ENCODE measurements around the gene ANKS1A. TPM values are rescaled to one million over a fixed set of nuclear protein-coding genes. Genes with fewer than 3 reads are reported as not detected.

ANKS1A gene
- total RNA-seq, 1 donor from 2014 or later: 17.0 TPM

DNA sequence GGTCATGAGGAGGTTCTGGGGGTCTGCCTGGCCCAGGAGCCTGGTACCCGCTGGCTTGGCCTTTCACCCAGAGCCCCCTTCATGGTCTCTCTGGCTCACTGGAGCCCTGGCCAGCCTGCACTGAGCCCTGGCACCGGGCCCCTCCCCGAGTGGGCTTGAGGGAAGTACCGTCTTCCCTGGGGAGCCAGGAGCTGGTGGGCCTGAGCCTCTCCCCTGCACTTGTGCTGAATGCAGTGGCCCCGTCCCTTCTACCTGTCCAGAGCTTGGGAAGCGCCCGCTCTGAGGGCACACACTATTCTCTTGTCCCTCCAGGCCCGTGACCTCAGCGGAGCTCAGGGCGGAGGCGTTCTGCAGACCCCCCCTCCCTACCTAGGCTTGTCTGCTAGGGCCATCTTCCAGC, 189.8 kb downstream of the ANKS1A start:
- Histone ChIP-seq H3K36me3 (no peaks in the 10 kb centered on the region), H3K27ac (no peak overlapping the region), H3F3A (ENCODE audit: low read depth) (no peaks in the 10 kb centered on the region), H2AFZ (replicated peaks) (no peak overlapping the region), H3K27me3 (no peaks in the 10 kb centered on the region), H3K9ac (no peak overlapping the region), H3K4me1 (no peaks in the 10 kb centered on the region), H3K4me2 (no peak overlapping the region), H3K79me2 (ENCODE audit: low read depth) (no peaks in the 10 kb centered on the region), H4K20me1 (ENCODE audit: low read depth) (no peaks in the 10 kb centered on the region), H3K9me3 (ENCODE audit: low read depth) (no peaks in the 10 kb centered on the region), H3K4me3 (no peak overlapping the region)
- DNase-seq (ENCODE audit: low spot score): no peak
- TF ChIP-seq EZH2phosphoT487 (IDR thresholded peaks at IDR 0.05) (no peak), EZH2 (IDR thresholded peaks at IDR 0.05) (no peak)
- TF ChIP-seq, protein P1, sequence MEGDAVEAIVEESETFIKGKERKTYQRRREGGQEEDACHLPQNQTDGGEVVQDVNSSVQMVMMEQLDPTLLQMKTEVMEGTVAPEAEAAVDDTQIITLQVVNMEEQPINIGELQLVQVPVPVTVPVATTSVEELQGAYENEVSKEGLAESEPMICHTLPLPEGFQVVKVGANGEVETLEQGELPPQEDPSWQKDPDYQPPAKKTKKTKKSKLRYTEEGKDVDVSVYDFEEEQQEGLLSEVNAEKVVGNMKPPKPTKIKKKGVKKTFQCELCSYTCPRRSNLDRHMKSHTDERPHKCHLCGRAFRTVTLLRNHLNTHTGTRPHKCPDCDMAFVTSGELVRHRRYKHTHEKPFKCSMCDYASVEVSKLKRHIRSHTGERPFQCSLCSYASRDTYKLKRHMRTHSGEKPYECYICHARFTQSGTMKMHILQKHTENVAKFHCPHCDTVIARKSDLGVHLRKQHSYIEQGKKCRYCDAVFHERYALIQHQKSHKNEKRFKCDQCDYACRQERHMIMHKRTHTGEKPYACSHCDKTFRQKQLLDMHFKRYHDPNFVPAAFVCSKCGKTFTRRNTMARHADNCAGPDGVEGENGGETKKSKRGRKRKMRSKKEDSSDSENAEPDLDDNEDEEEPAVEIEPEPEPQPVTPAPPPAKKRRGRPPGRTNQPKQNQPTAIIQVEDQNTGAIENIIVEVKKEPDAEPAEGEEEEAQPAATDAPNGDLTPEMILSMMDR (IDR thresholded peaks at IDR 0.05): no peak
- Mint-ChIP-seq H3K27me3 (ENCODE audit: insufficient read depth, low read depth) (no peaks in the 10 kb centered on the region), H3K27ac (no peak overlapping the region), H3K4me3 (no peak overlapping the region), H3K9me3 (no peaks in the 10 kb centered on the region), H3K36me3 (peaks cover 13% of the 10 kb centered on the region), H3K4me1 (peaks cover 23% of the 10 kb centered on the region)

DNA sequence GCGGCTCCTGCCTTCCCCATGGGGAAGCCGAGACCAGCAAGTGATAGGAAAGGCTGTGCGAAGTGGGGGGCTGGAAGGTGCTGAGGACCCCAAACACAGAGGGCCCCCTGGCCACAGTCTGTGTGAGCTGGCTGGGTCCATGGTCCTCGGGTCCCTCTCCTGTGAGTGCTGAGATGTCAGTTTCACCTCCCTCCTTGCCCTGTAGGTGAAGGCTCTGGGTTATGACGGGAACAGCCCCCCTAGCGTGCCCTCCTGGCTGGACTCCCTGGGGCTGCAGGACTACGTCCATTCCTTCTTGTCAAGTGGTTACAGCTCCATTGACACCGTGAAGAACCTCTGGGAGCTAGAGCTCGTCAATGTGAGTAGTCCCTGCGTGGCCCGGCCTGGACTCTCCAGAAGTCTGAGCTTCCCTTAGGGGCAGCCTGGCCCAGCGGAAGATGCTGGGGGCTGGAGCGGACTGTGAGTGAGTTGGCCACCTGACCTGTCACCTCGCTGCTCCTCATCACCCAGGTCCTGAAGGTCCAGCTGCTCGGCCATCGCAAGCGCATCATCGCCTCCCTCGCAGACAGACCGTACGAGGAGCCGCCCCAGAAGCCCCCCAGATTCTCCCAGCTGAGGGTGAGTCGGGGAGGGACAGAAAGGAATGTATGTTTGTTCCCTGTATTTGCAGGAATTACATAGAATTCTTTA, 190.4 kb downstream of the ANKS1A start:
- TF ChIP-seq EZH2 (IDR thresholded peaks at IDR 0.05) (no peak), EZH2phosphoT487 (IDR thresholded peaks at IDR 0.05) (no peak)
- TF ChIP-seq, protein P1 (IDR thresholded peaks at IDR 0.05): no peak
- Histone ChIP-seq H3K9ac (no peak overlapping the region), H3K4me2 (no peak overlapping the region), H3F3A (ENCODE audit: low read depth) (no peaks in the 10 kb centered on the region), H3K36me3 (no peaks in the 10 kb centered on the region), H4K20me1 (ENCODE audit: low read depth) (no peaks in the 10 kb centered on the region), H3K4me1 (no peaks in the 10 kb centered on the region), H3K79me2 (ENCODE audit: low read depth) (no peaks in the 10 kb centered on the region), H3K4me3 (no peak overlapping the region), H2AFZ (replicated peaks) (no peak overlapping the region), H3K27me3 (no peaks in the 10 kb centered on the region), H3K27ac (no peak overlapping the region), H3K9me3 (ENCODE audit: low read depth) (no peaks in the 10 kb centered on the region)
- no peaks in the 10 kb centered on the region for H3K27me3 Mint-ChIP-seq (ENCODE audit: insufficient read depth, low read depth)
- peaks cover 13% of the 10 kb centered on the region for H3K36me3 Mint-ChIP-seq
- peaks cover 23% of the 10 kb centered on the region for H3K4me1 Mint-ChIP-seq
- H3K27ac Mint-ChIP-seq: no peak overlapping the region
- H3K4me3 Mint-ChIP-seq: no peak overlapping the region
- no peaks in the 10 kb centered on the region for H3K9me3 Mint-ChIP-seq
- DNase-seq (ENCODE audit: low spot score): no peak

DNA sequence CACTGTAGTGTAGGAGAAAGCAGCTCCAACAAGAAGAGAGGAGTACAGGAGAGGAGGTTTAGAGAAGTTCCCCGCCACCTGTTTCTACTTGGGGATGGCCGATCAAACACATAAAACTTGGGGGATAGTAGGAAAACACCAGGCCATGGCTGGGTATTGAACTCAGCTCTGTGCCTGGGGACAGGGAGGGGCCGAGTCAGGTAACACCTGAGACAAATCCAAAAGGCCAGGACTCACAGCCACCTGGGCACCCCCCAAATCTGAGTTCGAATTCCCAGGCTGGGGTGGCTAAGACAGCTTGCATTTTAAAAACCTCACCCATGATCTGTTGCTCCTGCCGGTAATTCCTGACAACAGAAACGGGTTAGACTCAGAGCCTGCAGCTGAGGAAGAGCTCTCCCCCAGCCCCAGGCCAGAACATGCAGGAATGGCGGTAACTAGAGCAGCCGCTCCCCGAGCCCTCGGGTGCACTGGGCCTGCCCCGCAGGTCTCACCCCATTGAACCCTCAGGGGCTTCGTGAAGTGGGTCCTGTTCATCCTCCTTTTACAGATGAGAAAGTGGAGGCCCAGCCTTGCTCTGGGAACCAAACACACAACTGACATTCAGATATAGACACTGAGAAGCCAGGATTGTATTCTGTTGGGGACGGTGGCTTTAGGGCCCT, 191.1 kb downstream of the ANKS1A start:
- no peak overlapping the region for H3K4me2 ChIP-seq
- no peak overlapping the region for H3K27ac Mint-ChIP-seq
- H3K4me1 ChIP-seq: no peaks in the 10 kb centered on the region
- H3K9me3 ChIP-seq (ENCODE audit: low read depth): no peaks in the 10 kb centered on the region
- no peak overlapping the region for H3K4me3 ChIP-seq
- H3K9me3 Mint-ChIP-seq: no peaks in the 10 kb centered on the region
- H3K27me3 ChIP-seq: no peaks in the 10 kb centered on the region
- H3K4me3 Mint-ChIP-seq: no peak overlapping the region
- no peaks in the 10 kb centered on the region for H3K36me3 ChIP-seq
- TF ChIP-seq EZH2phosphoT487 (IDR thresholded peaks at IDR 0.05) (no peak), EZH2 (IDR thresholded peaks at IDR 0.05) (no peak)
- TF ChIP-seq, protein P1 (IDR thresholded peaks at IDR 0.05): no peak
- no peaks in the 10 kb centered on the region for H3F3A ChIP-seq (ENCODE audit: low read depth)
- H2AFZ ChIP-seq (replicated peaks): no peak overlapping the region
- H4K20me1 ChIP-seq (ENCODE audit: low read depth): no peaks in the 10 kb centered on the region
- H3K27me3 Mint-ChIP-seq (ENCODE audit: insufficient read depth, low read depth): no peaks in the 10 kb centered on the region
- no peak for DNase-seq (ENCODE audit: low spot score)
- H3K36me3 Mint-ChIP-seq: peaks cover 13% of the 10 kb centered on the region
- H3K79me2 ChIP-seq (ENCODE audit: low read depth): no peaks in the 10 kb centered on the region
- no peak overlapping the region for H3K27ac ChIP-seq
- H3K9ac ChIP-seq: no peak overlapping the region
- peaks cover 23% of the 10 kb centered on the region for H3K4me1 Mint-ChIP-seq

Data from neural progenitor cell (in vitro differentiated cells).